ENCODE results near the gene NFIC.
"Not testable (repeated sequence)": the region's sequence is repeated elsewhere in the genome, so short reads cannot be mapped to it uniquely, and the experiment has no call there.

NFIC gene

GRCh38 chr19:3392480-3392879, 26.1 kb downstream of the NFIC start:
- in situ Hi-C loops (cut with MboI; ENCODE audit: low sequenced_read_pairs): no loop called here

- in situ Hi-C loops (cut with MboI; ENCODE audit: low sequenced_read_pairs): no loop called here
Observed at GRCh38 chr19:3396881-3397265, 30.5 kb downstream of the NFIC start.

DNA sequence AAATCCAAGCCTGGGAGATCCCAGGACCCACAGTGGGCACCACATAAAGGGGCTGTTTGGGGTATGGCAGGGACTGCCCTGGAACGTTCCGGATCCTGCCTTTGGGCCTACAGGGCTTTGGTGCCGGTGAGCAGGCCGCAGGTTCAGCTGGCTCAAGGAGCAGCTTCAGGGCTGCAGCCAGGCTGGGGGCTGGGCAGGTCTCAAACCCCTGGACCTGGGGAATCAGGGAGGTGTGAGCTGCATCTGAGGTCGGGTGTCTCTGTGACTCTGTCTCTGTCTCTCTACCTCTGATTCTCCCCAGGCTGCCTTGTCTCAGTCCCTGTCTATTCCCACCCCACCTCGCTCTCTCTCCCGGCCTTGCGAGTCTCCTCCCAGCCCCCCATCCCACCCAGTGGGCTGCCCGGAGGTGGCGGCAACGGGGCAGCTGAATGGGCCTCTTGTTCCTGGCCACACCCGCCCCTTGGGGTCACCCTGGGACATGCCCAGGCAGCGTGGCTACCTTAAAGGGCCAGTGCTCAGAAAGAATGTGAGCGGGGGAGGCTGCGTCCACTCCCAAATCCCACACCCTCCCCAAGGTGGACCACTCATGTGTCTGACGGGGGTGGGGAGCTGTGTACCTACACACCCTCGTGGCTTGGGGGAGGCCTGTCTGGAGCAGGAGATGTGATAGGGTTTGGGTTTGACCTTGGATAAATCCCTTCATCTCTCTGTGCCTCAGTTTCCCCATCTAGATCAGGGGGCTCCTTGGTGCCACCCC, 31.1 kb downstream of the NFIC start:
- in situ Hi-C loops (cut with MboI; ENCODE audit: low sequenced_read_pairs): no loop called here

- in situ Hi-C loops (cut with MboI; ENCODE audit: low sequenced_read_pairs): no loop called here
Observed at GRCh38 chr19:3398114-3398899, 31.9 kb downstream of the NFIC start.

DNA sequence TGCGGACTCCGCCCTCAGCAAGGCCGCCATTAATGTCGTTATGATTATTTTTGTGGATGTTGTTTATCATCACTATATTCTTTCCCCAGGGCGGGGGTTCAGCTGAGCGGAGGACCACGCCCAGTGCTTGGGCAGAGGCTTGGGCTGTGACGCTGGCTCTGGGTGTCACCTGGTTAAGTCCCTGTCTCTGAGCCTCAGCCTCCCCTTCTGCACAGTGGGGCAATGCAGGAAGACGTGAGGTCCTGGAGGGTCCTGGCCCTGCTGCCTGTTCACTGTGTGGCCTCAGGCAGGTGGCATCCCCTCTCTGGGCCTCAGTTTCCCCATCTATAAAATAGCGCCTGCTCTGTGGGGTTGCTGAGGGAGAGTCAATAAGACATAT, 32.5 kb downstream of the NFIC start:
- in situ Hi-C loops (cut with MboI; ENCODE audit: low sequenced_read_pairs): no loop called here

GRCh38 chr19:3399311-3399710, 32.9 kb downstream of the NFIC start:
- in situ Hi-C loops (cut with MboI; ENCODE audit: low sequenced_read_pairs): not testable (repeated sequence)

GRCh38 chr19:3401004-3401768, 34.8 kb downstream of the NFIC start:
- in situ Hi-C loops (cut with MboI; ENCODE audit: low sequenced_read_pairs): no loop called here

- in situ Hi-C loops (cut with MboI; ENCODE audit: low sequenced_read_pairs): no loop called here
Observed at GRCh38 chr19:3402631-3403443, 36.5 kb downstream of the NFIC start.

- in situ Hi-C loops (cut with MboI; ENCODE audit: low sequenced_read_pairs): no loop called here
Observed at GRCh38 chr19:3403489-3404323, 37.3 kb downstream of the NFIC start.

- in situ Hi-C loops (cut with MboI; ENCODE audit: low sequenced_read_pairs): no loop called here
Observed at GRCh38 chr19:3404324-3405260, 38.2 kb downstream of the NFIC start.

- in situ Hi-C loops (cut with MboI; ENCODE audit: low sequenced_read_pairs): no loop called here
Observed at GRCh38 chr19:3405261-3405653, 38.9 kb downstream of the NFIC start.

DNA sequence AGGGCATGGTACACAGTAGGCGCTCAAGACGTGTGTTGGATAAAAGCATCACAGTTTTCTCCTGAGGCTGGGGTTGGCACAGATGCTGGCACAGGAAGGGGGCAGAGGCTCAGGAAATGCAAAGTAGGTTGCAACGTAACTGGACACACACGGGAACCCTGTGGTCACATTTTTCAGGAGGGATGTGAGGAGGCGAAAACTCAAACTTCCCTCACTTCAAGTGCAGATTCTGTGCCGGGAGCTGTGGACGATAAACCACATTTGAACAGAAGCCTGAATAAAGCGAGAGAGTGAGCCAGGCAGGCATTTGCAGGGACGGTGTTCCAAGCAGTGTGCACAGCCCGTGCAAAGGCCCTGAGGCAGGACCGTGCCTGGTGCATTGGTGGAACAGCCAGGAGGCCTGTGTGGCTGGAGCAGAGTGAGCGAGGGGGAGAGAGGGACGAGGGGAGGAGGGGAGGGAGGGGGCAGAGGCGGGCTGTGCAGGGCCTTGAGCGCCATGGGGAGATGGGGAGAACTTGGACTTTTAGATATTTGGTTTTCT, 40.3 kb downstream of the NFIC start:
- in situ Hi-C loops (cut with MboI; ENCODE audit: low sequenced_read_pairs): no loop called here

- in situ Hi-C loops (cut with MboI; ENCODE audit: low sequenced_read_pairs): no loop called here
Observed at GRCh38 chr19:3407556-3408516, 41.5 kb downstream of the NFIC start.

DNA sequence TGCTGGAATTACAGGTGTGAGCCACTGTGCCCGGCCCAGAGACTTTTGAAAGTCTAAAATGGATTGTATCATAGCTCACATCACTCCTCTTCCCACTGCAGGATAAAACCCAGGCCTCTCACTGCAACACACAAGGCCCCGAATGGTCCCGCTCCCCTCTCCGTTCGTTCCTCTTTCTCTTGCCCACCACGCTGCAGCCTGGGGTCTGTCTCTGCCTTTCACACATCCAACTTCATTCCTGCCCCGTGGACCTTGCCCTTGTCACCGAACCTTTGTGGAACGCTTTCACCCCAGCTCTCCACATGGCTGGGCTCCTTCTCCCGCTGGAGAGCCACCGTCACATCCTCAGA, 42.6 kb downstream of the NFIC start:
- in situ Hi-C loops (cut with MboI; ENCODE audit: low sequenced_read_pairs): no loop called here

GRCh38 chr19:3409346-3410064, 43.1 kb downstream of the NFIC start:
- in situ Hi-C loops (cut with MboI; ENCODE audit: low sequenced_read_pairs): no loop called here

GRCh38 chr19:3411636-3412035, 45.3 kb downstream of the NFIC start:
- in situ Hi-C loops (cut with MboI; ENCODE audit: low sequenced_read_pairs): no loop called here

DNA sequence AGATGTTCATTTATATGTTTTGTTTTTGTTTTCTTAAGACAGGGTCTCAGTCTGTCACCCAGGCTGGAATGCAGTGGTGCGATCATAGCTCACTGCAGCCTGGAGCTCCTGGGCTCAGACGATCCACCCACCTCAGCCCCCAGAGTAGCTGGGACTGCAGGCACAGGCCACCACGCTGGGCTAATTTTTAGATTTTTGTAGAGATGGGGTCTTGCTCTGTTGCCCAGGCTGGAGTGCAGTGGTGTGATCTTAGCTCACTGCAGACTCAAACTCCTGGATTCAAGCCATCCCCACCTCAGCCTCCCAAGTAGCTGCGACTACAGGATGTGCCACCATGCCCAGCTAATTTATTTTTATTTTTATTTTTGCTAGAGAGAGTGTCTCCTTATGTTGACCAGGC, 45.7 kb downstream of the NFIC start:
- in situ Hi-C loops (cut with MboI; ENCODE audit: low sequenced_read_pairs): no loop called here
